Esophagus squamous epithelium (tissue), 5 donors: ENCODE results near the gene DNAJC13. TPM values are rescaled to one million over a fixed set of nuclear protein-coding genes. Genes with fewer than 3 reads are reported as not detected.
"Not testable (repeated sequence)": the region's sequence is repeated elsewhere in the genome, so short reads cannot be mapped to it uniquely, and the experiment has no call there.

ENCODE experiments used
- DNase-seq: peaks from one replicate; lab custom pipeline; 2025; lab: John Stamatoyannopoulos, UW
- H3K27ac ChIP-seq, 4 donors: fragments of 200-600 bp; sonication (generic); one replicate each; pipeline ENCODE4 v1.5.1; 2016 to 2019; ENCODE audit warnings: mild to moderate bottlenecking in 1 of 4
- H3K27me3 ChIP-seq, 4 donors: fragments of 200-600 bp; sonication (generic); 1 replicate in 3 of 4; 2 replicates in 1 of 4; pipeline versions ENCODE4 v1.5.1 to v1.6.0; 2017 to 2021; ENCODE audit warnings: antibody characterized with exemption in 1 of 4
- H3K36me3 ChIP-seq, 3 donors: fragments of 200-600 bp; sonication (generic); one replicate each; pipeline ENCODE4 v1.5.1; 2016 to 2019
- H3K4me1 ChIP-seq, 3 donors: fragments of 200-600 bp; sonication (generic); one replicate each; pipeline ENCODE4 v1.5.1; 2017 to 2019
- H3K4me3 ChIP-seq, 4 donors: fragments of 200-600 bp; sonication (generic); 1 replicate in 3 of 4; 2 replicates in 1 of 4; pipeline ENCODE4 v1.5.1; 2016 to 2019; ENCODE audit warnings: mild to moderate bottlenecking in 2 of 4, moderate library complexity in 1 of 4
- H3K9me3 ChIP-seq, 3 donors: fragments of 200-600 bp; sonication (generic); one replicate each; pipeline ENCODE4 v1.5.1; 2016 to 2019
- POLR2A ChIP-seq, 4 donors: fragments of 450-650 bp; IDR thresholded peaks; one replicate each; pipeline ENCODE4 v1.6.1; 2017; ENCODE audit warnings: antibody characterized with exemption in 4 of 4, mild to moderate bottlenecking in 4 of 4, moderate library complexity in 3 of 4
- WGBS, 2 donors: methylation state at CpG; one replicate each; pipeline ENCODE4 v1.1.5; 2018; 5-methylcytosine and 5-hydroxymethylcytosine counted together
- intact Hi-C: fragments of 100-400 bp; cut with DNase I; formaldehyde crosslinking; loops from one replicate; pipeline ENCODE4 v1.15.0; 2022
- total RNA-seq, 4 donors: library from RNA; depleted of rRNA; stranded (reverse); fragments of >200 nt; gene quantifications; one replicate each; pipeline ENCODE4 v1.1.0, GENCODE V29; 2016
- TF ChIP-seq, protein P1 (sequence below), 6 experiments: fragments of 450-650 bp in 4 of 6; fragments of 200-600 bp in 2 of 6; sonication (generic) in 2 of 6; IDR thresholded peaks; one replicate each; pipeline ENCODE4 v1.5.1; 2016 to 2019; ENCODE audit warnings: antibody characterized with exemption in 6 of 6, mild to moderate bottlenecking in 4 of 6, moderate library complexity in 4 of 6
- donor health status: DM: yes; HTN: yes; CAD: no.

The DNAJC13 gene
- total RNA-seq, result 10 to 100 TPM; 23.0 to 36.4 (median 25.9) TPM

GRCh38 chr3:132416807-132417694, at the start of gene DNAJC13:
Gene DNAJC13 (plus strand): TSS chr3:132417502. CDS start chr3:132434551, 17,049 bp downstream.
- 1 to 2% methylated on average over 28 to 55 of the region's 63 CpGs for WGBS, 2 donors
- TF ChIP-seq POLR2A (IDR thresholded peaks at IDR 0.05), result peak in 3 of 4 donors; percentile 43 to 77 (median 69)
- TF ChIP-seq, protein P1, sequence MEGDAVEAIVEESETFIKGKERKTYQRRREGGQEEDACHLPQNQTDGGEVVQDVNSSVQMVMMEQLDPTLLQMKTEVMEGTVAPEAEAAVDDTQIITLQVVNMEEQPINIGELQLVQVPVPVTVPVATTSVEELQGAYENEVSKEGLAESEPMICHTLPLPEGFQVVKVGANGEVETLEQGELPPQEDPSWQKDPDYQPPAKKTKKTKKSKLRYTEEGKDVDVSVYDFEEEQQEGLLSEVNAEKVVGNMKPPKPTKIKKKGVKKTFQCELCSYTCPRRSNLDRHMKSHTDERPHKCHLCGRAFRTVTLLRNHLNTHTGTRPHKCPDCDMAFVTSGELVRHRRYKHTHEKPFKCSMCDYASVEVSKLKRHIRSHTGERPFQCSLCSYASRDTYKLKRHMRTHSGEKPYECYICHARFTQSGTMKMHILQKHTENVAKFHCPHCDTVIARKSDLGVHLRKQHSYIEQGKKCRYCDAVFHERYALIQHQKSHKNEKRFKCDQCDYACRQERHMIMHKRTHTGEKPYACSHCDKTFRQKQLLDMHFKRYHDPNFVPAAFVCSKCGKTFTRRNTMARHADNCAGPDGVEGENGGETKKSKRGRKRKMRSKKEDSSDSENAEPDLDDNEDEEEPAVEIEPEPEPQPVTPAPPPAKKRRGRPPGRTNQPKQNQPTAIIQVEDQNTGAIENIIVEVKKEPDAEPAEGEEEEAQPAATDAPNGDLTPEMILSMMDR (IDR thresholded peaks at IDR 0.05), result peak in 1 of 6 experiments; percentile 3
- peak; percentile 68 for DNase-seq
- Histone ChIP-seq H3K9me3 (no peaks in the 10 kb centered on the region), H3K4me1 (peaks cover 3 to 39% (median 13%) of the 10 kb centered on the region in 3 donors), H3K27ac (peak within 1 kb of the TSS; percentile 92 to 98 (median 94)), H3K4me3 (peak within 1 kb of the TSS; percentile 90 to 100 (median 94)), H3K27me3 (no peaks in the 10 kb centered on the region), H3K36me3 (peaks cover 0 to 11% (median 0%) of the 10 kb centered on the region in 3 donors)
- intact Hi-C loops, result no loop called here

DNA sequence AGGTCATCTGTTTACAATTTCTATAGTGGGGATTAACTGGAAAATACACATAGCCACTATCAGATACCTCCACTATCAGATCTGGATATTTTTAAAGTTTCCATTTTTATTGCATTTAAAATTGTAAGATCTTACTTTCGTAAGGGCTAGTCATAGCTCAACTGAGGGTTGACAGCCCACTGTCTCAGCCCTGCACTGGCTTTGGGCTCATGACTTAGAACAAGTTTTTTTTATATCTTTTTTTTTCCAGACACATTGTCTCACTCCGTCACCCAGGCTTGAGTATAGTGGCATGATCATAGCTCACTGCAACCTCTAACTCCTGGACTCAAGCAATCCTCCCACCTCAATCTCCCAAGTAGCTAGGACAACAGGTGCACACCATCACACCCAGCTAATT, 48.8 kb upstream of the DNAJC13 start:
- intact Hi-C loops, result no loop called here
- WGBS, 2 donors, result 83 to 88% methylated on average over 2 of the region's 2 CpGs

GRCh38 chr3:132368962-132369361, 48.3 kb upstream of the DNAJC13 start:
- intact Hi-C loops, result no loop called here
- H3K27me3 ChIP-seq, result no peaks in the 10 kb centered on the region
- DNase-seq, result no peak
- H3K27ac ChIP-seq, result no peak overlapping the region
- H3K4me3 ChIP-seq, result no peak overlapping the region
- H3K4me1 ChIP-seq, result no peaks in the 10 kb centered on the region
- no peaks in the 10 kb centered on the region for H3K9me3 ChIP-seq
- TF ChIP-seq, protein P1 (IDR thresholded peaks at IDR 0.05), result no peak
- TF ChIP-seq POLR2A (IDR thresholded peaks at IDR 0.05), result no peak
- H3K36me3 ChIP-seq, result peaks cover 0 to 36% (median 0%) of the 10 kb centered on the region in 3 donors

More for the DNA sequence above, 48.8 kb upstream of the DNAJC13 start:
- Histone ChIP-seq H3K4me1 (no peaks in the 10 kb centered on the region), H3K4me3 (no peak overlapping the region), H3K27me3 (no peaks in the 10 kb centered on the region), H3K36me3 (peaks cover 0 to 40% (median 0%) of the 10 kb centered on the region in 3 donors), H3K9me3 (no peaks in the 10 kb centered on the region), H3K27ac (no peak overlapping the region)
- TF ChIP-seq, protein P1 (IDR thresholded peaks at IDR 0.05), result no peak
- TF ChIP-seq POLR2A (IDR thresholded peaks at IDR 0.05), result no peak
- no peak for DNase-seq

DNA sequence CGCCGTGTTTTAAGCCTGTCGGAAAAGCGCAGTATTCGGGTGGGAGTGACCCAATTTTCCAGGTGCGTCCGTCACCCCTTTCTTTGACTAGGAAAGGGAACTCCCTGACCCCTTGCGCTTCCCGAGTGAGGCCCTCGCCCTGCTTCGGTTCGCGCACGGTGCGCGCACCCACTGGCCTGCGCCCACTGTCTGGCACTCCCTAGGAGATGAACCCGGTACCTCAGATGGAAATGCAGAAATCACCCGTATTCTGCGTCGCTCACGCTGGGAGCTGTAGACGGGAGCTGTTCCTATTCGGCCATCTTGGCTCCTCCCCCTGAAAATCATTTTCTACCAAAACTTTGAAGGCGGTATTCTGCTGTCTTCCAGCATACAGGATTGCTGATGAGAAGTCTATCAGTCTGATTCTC, 40.4 kb upstream of the DNAJC13 start:
- Histone ChIP-seq H3K4me3 (peak overlapping the region in 3 of 4 donors; percentile 14 to 51 (median 45)), H3K27ac (peak overlapping the region in 2 of 4 donors; percentile 9 to 48)
- intact Hi-C loops, H3K27me3 ChIP-seq, H3K9me3 ChIP-seq, DNase-seq, H3K4me1 ChIP-seq, H3K36me3 ChIP-seq: not testable (repeated sequence)
- WGBS, 2 donors, result 79 to 90% methylated on average over 10 to 24 of the region's 25 CpGs

GRCh38 chr3:132378048-132378762, 39.1 kb upstream of the DNAJC13 start:
- WGBS, 2 donors, result 77 to 83% methylated on average over 1 to 2 of the region's 2 CpGs
- no peak for DNase-seq
- Histone ChIP-seq H3K27me3 (peaks cover 0 to 4% (median 0%) of the 10 kb centered on the region in 4 donors), H3K4me3 (no peak overlapping the region), H3K4me1 (no peaks in the 10 kb centered on the region), H3K9me3 (no peaks in the 10 kb centered on the region), H3K27ac (no peak overlapping the region), H3K36me3 (no peaks in the 10 kb centered on the region)
- intact Hi-C loops, result no loop called here
- TF ChIP-seq, protein P1 (IDR thresholded peaks at IDR 0.05), result no peak
- TF ChIP-seq POLR2A (IDR thresholded peaks at IDR 0.05), result no peak
